GM19372 (cell line): ENCODE data around the gene MAMDC2.

Experiments used
- ATAC-seq: cut with Tn5 transposase; IDR thresholded peaks from one replicate; pipeline ENCODE4 v1.9.1; 2021; ENCODE audit warnings: mild to moderate bottlenecking, low read depth, moderate library complexity; ENCODE audit not compliant: unreplicated experiment

The MAMDC2 gene

DNA sequence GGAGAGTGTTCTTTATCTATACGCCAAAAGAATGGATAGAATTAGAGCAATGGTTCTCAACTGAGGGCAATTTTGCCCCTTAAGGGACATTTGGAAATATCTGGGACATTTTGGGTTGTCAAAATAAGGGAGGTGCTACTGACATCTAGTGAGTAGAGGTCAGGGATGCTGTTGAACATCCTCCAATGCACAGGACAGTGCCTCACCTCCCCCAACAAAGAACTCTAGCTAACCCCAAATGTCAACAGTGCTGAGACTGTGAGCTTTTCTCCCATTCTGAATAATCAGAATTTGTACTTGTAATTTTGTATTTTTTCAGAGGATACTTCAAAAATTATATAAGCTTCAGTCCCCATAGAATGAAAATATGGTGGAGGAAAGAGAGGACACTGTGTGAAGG, 206.6 kb downstream of the MAMDC2 start:
- no peak for ATAC-seq

GRCh38 chr9:70255486-70255885, 211.8 kb downstream of the MAMDC2 start:
- ATAC-seq: no peak

DNA sequence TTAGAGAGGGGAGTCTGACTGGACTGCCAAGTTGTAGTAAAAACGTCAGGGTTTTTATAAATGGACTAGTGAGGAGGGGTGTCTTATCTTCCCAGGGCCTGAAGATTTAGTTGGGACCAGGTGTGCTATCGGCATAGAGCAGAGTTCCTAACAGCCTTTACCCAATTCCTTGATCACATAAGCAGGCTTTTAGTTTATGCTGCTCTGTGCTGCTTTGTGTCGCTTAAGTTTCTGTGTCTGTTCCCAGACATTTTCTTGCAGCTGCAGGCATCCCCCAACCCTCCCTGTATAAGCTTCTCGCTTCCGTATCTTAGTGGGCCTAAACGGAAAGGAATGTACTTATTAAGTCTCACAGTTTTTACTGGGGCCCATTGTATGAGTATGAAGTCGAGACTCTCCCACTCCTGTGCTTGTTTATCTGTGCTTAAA, 212.5 kb downstream of the MAMDC2 start:
- ATAC-seq: no peak

DNA sequence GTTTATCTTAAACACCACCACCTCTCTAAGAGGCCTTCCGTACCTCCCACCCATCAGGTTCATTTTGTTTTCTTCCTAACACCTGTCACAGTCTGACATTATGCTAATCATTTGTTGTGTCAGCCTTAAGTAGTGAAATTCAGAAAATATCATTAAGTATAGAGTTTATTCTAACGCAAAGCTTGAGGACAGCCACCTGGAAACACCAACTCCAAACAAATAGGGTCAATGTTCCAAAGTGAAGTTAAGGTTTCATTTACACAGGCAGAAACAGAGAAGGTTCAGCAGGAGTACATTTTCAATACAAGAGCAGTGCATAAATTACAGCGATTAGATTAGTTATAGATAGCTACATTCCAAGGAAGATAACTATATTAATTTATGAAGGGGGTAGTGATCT, 213.9 kb downstream of the MAMDC2 start:
- no peak for ATAC-seq

GRCh38 chr9:70257991-70258691, 214.5 kb downstream of the MAMDC2 start:
- peak; percentile 40 for ATAC-seq

- peak; percentile 69 for ATAC-seq
These were observed 215.3 kb downstream of the MAMDC2 start, which contains the start of gene SMC5 for GRCh38 chr9:70258692-70259511. Gene SMC5 (plus strand): TSS chr9:70258978. CDS start chr9:70259079, 101 bp downstream.

DNA sequence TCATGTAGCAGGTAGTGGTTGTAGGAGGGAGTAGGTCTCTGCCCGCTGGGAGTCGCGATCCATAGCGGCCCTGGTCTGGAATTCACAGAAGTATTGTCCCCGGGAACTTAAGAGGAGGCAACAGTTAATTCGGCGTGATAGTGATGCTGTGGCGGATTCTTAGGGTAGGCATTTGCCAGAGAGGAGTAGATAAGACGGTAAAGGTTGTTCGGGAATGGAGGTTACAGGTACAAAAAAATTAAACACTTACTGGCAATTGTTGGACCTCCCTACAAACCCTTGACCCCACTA, 215.8 kb downstream of the MAMDC2 start:
- ATAC-seq: no peak

DNA sequence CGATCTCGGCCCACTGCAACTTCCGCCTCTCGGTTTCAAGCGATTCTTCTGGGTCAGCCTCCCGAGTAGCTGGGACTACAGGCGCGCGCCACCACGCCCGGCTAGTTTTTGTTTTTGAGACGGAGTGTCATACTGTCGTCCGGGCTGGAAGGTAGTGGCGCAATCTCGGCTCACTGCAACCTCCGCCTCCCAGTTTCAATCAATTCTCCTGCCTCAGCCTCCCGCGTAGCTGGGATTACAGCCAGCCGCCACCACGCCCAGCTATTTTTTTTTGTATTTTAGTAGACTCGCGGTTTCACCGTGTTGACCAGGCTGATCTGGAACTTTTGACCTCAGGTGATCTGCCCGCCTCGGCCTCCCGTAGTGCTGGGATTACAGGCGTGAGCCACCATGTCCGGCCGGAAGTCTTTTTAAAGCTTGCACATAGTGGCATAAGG, 216.4 kb downstream of the MAMDC2 start:
- ATAC-seq: no peak

DNA sequence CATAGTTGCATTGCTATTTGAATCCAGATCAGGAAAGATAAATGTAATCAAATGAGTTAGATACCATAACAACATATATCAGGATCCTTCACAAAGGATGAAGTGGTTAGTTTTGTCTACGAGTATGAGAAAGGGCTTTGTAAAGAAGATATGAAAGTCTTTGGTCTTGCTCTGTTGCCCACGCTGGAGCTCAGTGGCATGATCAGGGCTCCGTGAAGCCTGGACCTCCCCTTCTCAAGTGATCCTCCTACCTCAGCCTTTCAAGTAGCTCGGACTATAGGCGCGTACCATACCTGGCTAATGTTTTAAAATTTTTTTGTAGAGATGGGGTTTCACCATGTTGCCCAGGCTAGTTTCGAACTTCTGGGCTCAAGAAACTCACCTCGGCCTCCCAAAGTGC, 217.0 kb downstream of the MAMDC2 start:
- peak; percentile 26 for ATAC-seq

DNA sequence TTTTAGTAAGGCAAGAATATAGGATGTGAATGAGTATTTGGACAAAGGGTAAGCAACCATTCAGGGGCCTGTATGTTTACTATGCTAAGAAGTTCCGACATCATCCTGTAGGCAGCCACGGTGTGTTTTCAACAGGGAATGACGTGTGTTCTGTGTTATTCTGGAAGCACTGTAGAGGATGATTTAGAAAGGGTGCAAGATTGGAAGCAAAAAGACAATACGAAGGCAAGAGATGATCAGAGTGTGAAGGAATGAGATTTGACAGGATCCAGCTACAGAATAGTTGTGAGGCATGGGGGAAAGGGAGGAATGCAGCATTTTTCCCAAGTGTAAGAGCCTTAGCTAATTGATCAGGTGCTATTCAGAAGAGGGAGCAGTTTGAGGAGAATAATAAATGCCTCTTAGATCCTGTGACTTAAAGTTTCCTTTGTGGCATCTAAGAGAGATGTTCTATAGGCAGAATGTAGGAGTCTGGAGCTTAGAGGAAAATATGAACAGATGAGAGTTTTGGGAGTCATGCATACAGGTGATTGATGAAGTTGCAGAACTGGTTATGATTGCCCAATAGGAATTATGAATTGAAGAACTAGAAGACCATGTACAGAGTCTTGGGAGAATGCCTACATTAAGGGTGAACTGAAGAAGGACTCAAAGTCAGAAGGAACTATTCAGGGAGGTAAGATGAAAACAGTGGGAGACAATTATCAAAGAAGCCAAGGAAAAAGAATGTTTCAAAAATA, 217.7 kb downstream of the MAMDC2 start:
- ATAC-seq: no peak

- no peak for ATAC-seq
These were observed 218.7 kb downstream of the MAMDC2 start for GRCh38 chr9:70262366-70262765.

- ATAC-seq: no peak
These were observed 219.3 kb downstream of the MAMDC2 start for GRCh38 chr9:70262948-70263347.

DNA sequence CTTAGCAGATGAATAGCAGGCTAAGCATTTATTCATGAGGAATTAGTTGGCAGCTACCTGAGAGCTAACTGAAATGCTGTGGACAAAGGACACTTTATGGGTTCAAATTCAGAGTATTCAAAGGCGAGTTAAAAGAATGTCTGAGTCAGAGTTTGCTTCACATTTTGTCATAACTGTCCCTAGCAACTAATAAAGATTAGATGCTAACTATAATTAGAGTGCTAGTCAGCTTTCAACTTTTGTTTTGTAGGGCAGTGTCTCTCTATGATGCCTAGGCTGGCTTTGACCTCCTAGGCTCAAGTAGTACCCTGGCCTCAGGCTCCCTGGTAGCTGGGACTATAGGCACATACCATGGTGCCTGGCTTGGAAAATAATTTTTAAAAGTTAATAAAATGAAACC, 219.8 kb downstream of the MAMDC2 start:
- no peak for ATAC-seq
